Hypothalamus (tissue), 51 donors: Measurements from ENCODE around the gene KRTAP4-4.

Experiments
- DNase-seq, 51 donors: peaks; one replicate each; lab custom pipeline; 2025; lab: John Stamatoyannopoulos, UW

KRTAP4-4 gene

DNA sequence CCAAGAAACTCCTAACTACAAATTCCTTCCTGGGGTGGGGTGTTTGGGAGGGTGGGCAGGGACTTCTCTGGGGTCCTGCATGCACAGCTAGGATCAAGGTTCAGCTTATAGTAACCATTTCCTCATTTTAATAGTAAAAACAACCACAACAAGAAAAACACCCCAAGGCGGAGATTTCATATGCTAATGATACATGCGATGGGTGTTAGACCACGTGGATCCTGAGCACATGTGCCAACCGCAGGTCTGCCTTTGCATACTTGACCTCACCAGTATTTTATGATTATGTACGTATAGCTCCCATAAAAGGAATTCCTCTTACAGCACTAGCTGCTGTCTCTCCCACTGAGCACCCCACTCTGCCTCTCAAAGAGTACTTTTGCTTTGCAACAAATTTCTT, 44.3 kb downstream of the KRTAP4-4 start:
- DNase-seq = no peak

DNA sequence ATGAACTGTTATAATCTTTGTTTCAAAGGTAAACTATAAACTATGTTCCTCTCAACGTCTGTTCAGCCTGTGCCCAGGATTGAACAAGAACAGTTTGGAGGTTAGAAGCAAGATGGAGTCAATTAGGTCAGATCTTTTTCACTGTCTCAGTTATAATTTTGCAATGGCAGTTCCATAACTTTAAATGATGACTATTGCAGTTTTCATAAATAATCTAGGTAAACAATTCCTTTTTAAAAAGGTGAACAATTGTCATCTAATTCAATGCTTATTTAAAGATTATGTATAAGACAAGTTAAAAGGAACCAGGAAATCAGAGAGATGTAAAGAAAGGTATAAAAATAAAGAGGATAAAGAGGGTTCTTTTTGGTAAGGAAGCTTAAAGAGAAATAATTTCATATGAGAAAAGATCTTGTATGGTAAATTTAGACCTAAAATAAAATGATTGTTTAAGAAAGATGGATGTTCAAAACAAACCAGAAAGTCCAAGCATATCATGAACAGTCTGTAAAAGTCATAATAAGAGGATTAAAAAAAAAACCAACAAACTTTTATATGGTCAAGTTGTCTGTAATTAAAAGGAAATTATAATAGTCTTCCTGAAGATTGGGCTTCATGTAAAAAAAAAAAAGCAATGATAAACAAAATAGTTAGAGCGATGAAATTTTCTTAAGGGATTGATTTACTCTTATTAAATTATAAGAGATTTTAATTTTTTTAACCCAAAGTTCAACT, 49.2 kb downstream of the KRTAP4-4 start:
- no peak for DNase-seq
